Measurements from ENCODE around the gene NIPSNAP2. TPM values are rescaled to one million over a fixed set of nuclear protein-coding genes. Genes with fewer than 3 reads are reported as not detected.

The NIPSNAP2 gene
- 10 to 100 TPM; 32.2 to 67.5 TPM for total RNA-seq

- no peaks in the 10 kb centered on the region for H3K36me3 ChIP-seq
- no peak for TF ChIP-seq CTCF (IDR thresholded peaks at IDR 0.05)
- peak; percentile 86 for DNase-seq
- H3K4me3 ChIP-seq = peak within 1 kb of the TSS; percentile 66
- peaks cover 5% of the 10 kb centered on the region for H3K4me1 ChIP-seq
- H3K27ac ChIP-seq = peak within 1 kb of the TSS; percentile 94
- peak within 1 kb of the TSS; percentile 84 for H3K9ac ChIP-seq (ENCODE audit: low read depth in 2 of 2, low read length in 2 of 2)
- H3K9me3 ChIP-seq = no peaks in the 10 kb centered on the region
- intact Hi-C loops (cut with DNase I) = loop anchor here (10.0 kb wide), 1 partner anchor 320 kb away; no protein-coding TSS in a partner anchor
- H3K27me3 ChIP-seq = no peaks in the 10 kb centered on the region
Observed at GRCh38 chr7:55964261-55965099, at the start of gene NIPSNAP2. Gene NIPSNAP2 (plus strand): TSS chr7:55964585. CDS start chr7:55964610, 25 bp downstream.

GRCh38 chr7:55917771-55918170 lies 46.6 kb upstream of the NIPSNAP2 start:
- no peak for TF ChIP-seq CTCF (IDR thresholded peaks at IDR 0.05)
- Histone ChIP-seq H3K9me3 (no peaks in the 10 kb centered on the region), H3K9ac (ENCODE audit: low read depth in 2 of 2, low read length in 2 of 2) (no peak overlapping the region), H3K27me3 (no peaks in the 10 kb centered on the region), H3K27ac (no peak overlapping the region), H3K36me3 (no peaks in the 10 kb centered on the region), H3K4me3 (no peak overlapping the region), H3K4me1 (no peaks in the 10 kb centered on the region)
- intact Hi-C loops (cut with DNase I) = no loop called here
- DNase-seq = no peak

GRCh38 chr7:55928006-55928767 lies 36.2 kb upstream of the NIPSNAP2 start:
- no peaks in the 10 kb centered on the region for H3K4me1 ChIP-seq
- no peak overlapping the region for H3K4me3 ChIP-seq
- intact Hi-C loops (cut with DNase I) = no loop called here
- no peaks in the 10 kb centered on the region for H3K9me3 ChIP-seq
- H3K27ac ChIP-seq = no peak overlapping the region
- H3K36me3 ChIP-seq = no peaks in the 10 kb centered on the region
- H3K27me3 ChIP-seq = no peaks in the 10 kb centered on the region
- no peak for DNase-seq
- no peak for TF ChIP-seq CTCF (IDR thresholded peaks at IDR 0.05)
- H3K9ac ChIP-seq (ENCODE audit: low read depth in 2 of 2, low read length in 2 of 2) = no peak overlapping the region

- H3K9ac ChIP-seq (ENCODE audit: low read depth in 2 of 2, low read length in 2 of 2) = no peak overlapping the region
- no peak overlapping the region for H3K27ac ChIP-seq
- no peaks in the 10 kb centered on the region for H3K36me3 ChIP-seq
- no peaks in the 10 kb centered on the region for H3K9me3 ChIP-seq
- H3K4me1 ChIP-seq = no peaks in the 10 kb centered on the region
- TF ChIP-seq CTCF (IDR thresholded peaks at IDR 0.05) = no peak
- no peak for DNase-seq
- H3K4me3 ChIP-seq = no peak overlapping the region
- intact Hi-C loops (cut with DNase I) = no loop called here
- no peaks in the 10 kb centered on the region for H3K27me3 ChIP-seq
Observed at GRCh38 chr7:55931421-55932151, 32.8 kb upstream of the NIPSNAP2 start.

GRCh38 chr7:55939514-55940123 lies 24.8 kb upstream of the NIPSNAP2 start:
- no peak for TF ChIP-seq CTCF (IDR thresholded peaks at IDR 0.05)
- no peak overlapping the region for H3K9ac ChIP-seq (ENCODE audit: low read depth in 2 of 2, low read length in 2 of 2)
- no peak for DNase-seq
- no peaks in the 10 kb centered on the region for H3K36me3 ChIP-seq
- H3K4me3 ChIP-seq = no peak overlapping the region
- no peaks in the 10 kb centered on the region for H3K27me3 ChIP-seq
- peaks cover 5% of the 10 kb centered on the region for H3K9me3 ChIP-seq
- intact Hi-C loops (cut with DNase I) = loop anchor here (10.0 kb wide), 1 partner anchor 45 kb away; no protein-coding TSS in a partner anchor
- no peaks in the 10 kb centered on the region for H3K4me1 ChIP-seq
- H3K27ac ChIP-seq = no peak overlapping the region

All from colonic mucosa (tissue), 4 donors.